Progenitor cell of endocrine pancreas (in vitro differentiated cells): ENCODE measurements around the gene SAPCD1. TPM values are rescaled to one million over a fixed set of nuclear protein-coding genes. Genes with fewer than 3 reads are reported as not detected.

Source experiments
- DNase-seq: peaks from one replicate; pipeline ENCODE4 v3.0.0; 2021; ENCODE audit warnings: low spot score; ENCODE audit not compliant: unreplicated experiment
- H3K27ac Mint-ChIP-seq: 2 replicates; pipeline ENCODE4 v1.8.0; 2021; ENCODE audit warnings: mild to moderate bottlenecking, moderate library complexity, mixed read lengths
- H3K27me3 Mint-ChIP-seq: 2 replicates; pipeline ENCODE4 v1.8.0; 2021; ENCODE audit warnings: mixed read lengths
- H3K36me3 Mint-ChIP-seq: 2 replicates; pipeline ENCODE4 v1.8.0; 2022; ENCODE audit warnings: mixed read lengths; ENCODE audit not compliant: insufficient read depth
- H3K4me1 Mint-ChIP-seq: 2 replicates; pipeline ENCODE4 v1.8.0; 2021; ENCODE audit warnings: low read depth, mixed read lengths
- H3K4me3 Mint-ChIP-seq: 2 replicates; pipeline ENCODE4 v1.8.0; 2021; ENCODE audit warnings: low read depth, mild to moderate bottlenecking, moderate library complexity, mixed read lengths
- H3K9me3 Mint-ChIP-seq: 2 replicates; pipeline ENCODE4 v1.8.0; 2021; ENCODE audit warnings: low read depth, mixed read lengths
- CTCF ChIP-seq: fragments of 200-600 bp; sonication (generic); IDR thresholded peaks from one replicate; pipeline ENCODE4 v1.5.0; 2021; ENCODE audit warnings: antibody characterized with exemption, mild to moderate bottlenecking; ENCODE audit not compliant: unreplicated experiment
- total RNA-seq: library from RNA; stranded (reverse); gene quantifications from 2 replicates; pipeline ENCODE4 v1.2.1, GENCODE V29; 2021

SAPCD1 gene
- total RNA-seq, 1 donor from 2014 or later, result 8.6 TPM

- DNase-seq, result no peak
- Mint-ChIP-seq H3K4me1 (no peaks in the 10 kb centered on the region), H3K4me3 (no peak overlapping the region), H3K27ac (no peak overlapping the region), H3K27me3 (no peaks in the 10 kb centered on the region), H3K9me3 (no peaks in the 10 kb centered on the region), H3K36me3 (peaks cover 3% of the 10 kb centered on the region)
- no peak for TF ChIP-seq CTCF
These were observed 1.1 kb upstream of the SAPCD1 start for GRCh38 chr6:31761343-31761742.

- H3K4me3 Mint-ChIP-seq, result no peak overlapping the region
- DNase-seq, result no peak
These were observed 592 bp downstream of the SAPCD1 start for GRCh38 chr6:31762878-31763618.

GRCh38 chr6:31763619-31763940, 1.1 kb downstream of the SAPCD1 start:
- Mint-ChIP-seq H3K4me3 (no peak overlapping the region), H3K27me3 (no peaks in the 10 kb centered on the region), H3K36me3 (peaks cover 5% of the 10 kb centered on the region), H3K9me3 (no peaks in the 10 kb centered on the region), H3K27ac (no peak overlapping the region), H3K4me1 (no peaks in the 10 kb centered on the region)
- TF ChIP-seq CTCF, result no peak
- DNase-seq, result no peak

More at GRCh38 chr6:31762878-31763618, 592 bp downstream of the SAPCD1 start:
- H3K27me3 Mint-ChIP-seq, result no peaks in the 10 kb centered on the region
- H3K4me1 Mint-ChIP-seq, result no peaks in the 10 kb centered on the region
- H3K36me3 Mint-ChIP-seq, result peaks cover 5% of the 10 kb centered on the region
- no peak overlapping the region for H3K27ac Mint-ChIP-seq
- H3K9me3 Mint-ChIP-seq, result no peaks in the 10 kb centered on the region
- TF ChIP-seq CTCF, result no peak

- Mint-ChIP-seq H3K27ac (no peak overlapping the region), H3K4me3 (no peak overlapping the region), H3K36me3 (peaks cover 2% of the 10 kb centered on the region), H3K4me1 (no peaks in the 10 kb centered on the region), H3K27me3 (no peaks in the 10 kb centered on the region), H3K9me3 (no peaks in the 10 kb centered on the region)
- no peak for DNase-seq
- no peak for TF ChIP-seq CTCF
These were observed 1.7 kb downstream of the SAPCD1 start for GRCh38 chr6:31764198-31764597.

GRCh38 chr6:31765559-31765909, 3.1 kb downstream of the SAPCD1 start:
- no peaks in the 10 kb centered on the region for H3K9me3 Mint-ChIP-seq
- no peak for DNase-seq

More at GRCh38 chr6:31765559-31765909, 3.1 kb downstream of the SAPCD1 start:
- no peak overlapping the region for H3K27ac Mint-ChIP-seq
- no peak for TF ChIP-seq CTCF
- no peaks in the 10 kb centered on the region for H3K4me1 Mint-ChIP-seq
- H3K36me3 Mint-ChIP-seq, result peaks cover 2% of the 10 kb centered on the region
- H3K27me3 Mint-ChIP-seq, result no peaks in the 10 kb centered on the region
- no peak overlapping the region for H3K4me3 Mint-ChIP-seq
